Measurements from ENCODE around the gene ANO2. TPM values are rescaled to one million over a fixed set of nuclear protein-coding genes. Genes with fewer than 3 reads are reported as not detected.

ANO2 gene
- total RNA-seq, 1 experiment from 2014 or later, result not detected

DNA sequence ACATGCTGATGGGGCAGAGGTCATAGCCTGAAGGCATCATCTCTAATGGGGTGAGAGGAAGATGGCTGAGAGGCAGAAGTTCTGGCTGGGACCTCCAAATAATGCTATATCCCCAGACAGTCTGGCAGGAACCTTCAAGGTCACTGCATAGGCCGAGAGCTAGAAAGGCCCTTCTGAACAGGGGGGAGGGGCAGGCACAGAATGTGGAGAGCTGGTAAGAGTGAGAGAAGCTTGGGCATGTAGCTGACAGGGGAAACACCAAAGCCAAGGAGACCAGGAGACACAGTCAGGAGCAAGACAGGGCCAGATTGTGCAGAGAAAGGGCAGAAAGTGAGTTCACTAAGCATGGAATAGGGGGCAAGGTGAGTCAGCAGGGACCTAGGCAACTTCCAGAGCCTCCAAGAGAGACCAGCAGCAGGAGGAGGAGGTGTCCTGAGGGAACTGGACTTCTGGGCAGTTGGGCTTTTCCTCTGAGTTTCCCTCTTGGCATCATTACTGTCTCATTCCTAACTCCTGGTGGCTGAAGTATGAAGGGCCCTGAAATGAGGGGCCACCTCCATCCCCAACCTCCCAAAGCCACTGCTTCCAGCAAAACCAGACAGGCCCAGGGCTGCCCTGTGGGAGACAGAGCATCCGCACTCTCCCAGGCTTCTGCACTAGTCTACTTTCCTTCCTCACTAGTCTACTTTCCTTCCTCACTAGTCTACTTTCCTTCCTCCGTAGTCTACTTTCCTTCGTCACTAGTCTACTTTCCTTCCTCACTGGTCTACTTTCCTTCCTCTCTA lies 17.1 kb downstream of the ANO2 start:
- no peaks in the 10 kb centered on the region for H3K9me3 ChIP-seq
- H3K4me3 ChIP-seq, result no peak overlapping the region
- DNase-seq, result no peak
- H3K36me3 ChIP-seq, result no peaks in the 10 kb centered on the region
- peaks cover 2% of the 10 kb centered on the region; the same call in 1 of the 2 replicates for H3K27me3 ChIP-seq

DNA sequence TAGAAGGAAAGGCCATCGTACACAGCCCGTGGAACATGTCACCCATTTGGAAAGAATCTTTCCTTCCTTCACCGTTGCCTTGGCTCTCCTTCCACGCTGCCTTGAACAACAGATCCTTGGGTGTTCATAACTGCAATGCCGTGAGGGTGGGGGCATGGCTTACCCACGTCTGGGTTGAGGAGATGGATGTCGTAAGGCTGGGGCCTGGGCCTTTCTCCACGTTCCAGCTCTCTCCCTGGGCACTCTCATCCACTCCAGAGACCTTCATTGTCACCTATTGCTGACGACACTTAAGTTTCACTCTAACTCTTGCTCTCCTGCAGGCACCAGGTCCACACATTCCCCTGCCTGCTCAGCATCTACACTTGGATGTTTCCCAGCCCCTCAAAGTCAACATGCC lies 19.4 kb downstream of the ANO2 start:
- Histone ChIP-seq H3K36me3 (no peaks in the 10 kb centered on the region), H3K27me3 (peaks cover 2% of the 10 kb centered on the region; the same call in 1 of the 2 replicates), H3K9me3 (no peaks in the 10 kb centered on the region), H3K4me3 (no peak overlapping the region)
- no peak for DNase-seq

DNA sequence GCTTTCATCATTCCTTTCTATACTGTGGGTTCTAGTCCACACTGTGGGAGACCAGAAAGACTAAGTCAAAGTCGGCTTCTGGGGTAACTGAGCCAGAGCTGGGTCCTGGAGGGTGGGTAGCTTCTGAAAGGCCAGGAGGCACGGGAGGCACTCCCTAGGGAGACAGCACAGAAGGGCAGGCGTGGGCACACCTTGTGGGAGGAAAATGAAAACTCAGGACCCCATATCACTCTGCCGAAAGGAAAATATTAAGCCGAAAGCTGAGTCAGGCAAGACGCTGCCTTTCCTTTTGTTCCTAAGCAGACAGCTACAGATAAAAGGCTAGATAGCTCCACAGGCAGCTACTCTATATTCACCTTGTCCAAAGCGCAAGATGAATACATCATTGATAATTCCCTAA lies 20.7 kb downstream of the ANO2 start:
- Histone ChIP-seq H3K9me3 (no peaks in the 10 kb centered on the region), H3K27me3 (peaks cover 2% of the 10 kb centered on the region; the same call in 1 of the 2 replicates), H3K36me3 (no peaks in the 10 kb centered on the region), H3K4me3 (no peak overlapping the region)
- DNase-seq, result no peak

DNA sequence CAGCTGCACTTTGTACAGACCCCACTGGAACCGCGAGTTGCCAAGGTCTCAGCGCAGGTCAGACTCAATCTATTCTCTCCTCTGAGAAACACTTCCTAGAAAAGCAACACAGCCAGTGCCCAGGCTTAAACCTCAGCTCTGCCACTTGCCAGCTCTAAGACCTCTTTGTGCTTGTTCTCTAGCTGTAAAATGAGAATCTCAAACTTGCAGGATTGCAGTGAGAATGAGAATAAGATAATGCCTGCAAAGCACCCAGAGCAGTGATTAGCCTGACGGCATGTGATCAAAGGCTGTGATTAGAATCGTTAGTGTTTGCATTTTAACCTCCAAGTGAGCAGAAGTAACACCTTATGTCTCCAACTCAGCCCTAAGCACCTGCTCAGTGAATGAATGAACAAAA lies 21.3 kb downstream of the ANO2 start:
- no peak overlapping the region for H3K4me3 ChIP-seq
- peaks cover 2% of the 10 kb centered on the region; the same call in 1 of the 2 replicates for H3K27me3 ChIP-seq
- DNase-seq, result no peak
- H3K36me3 ChIP-seq, result no peaks in the 10 kb centered on the region
- H3K9me3 ChIP-seq, result no peaks in the 10 kb centered on the region

DNA sequence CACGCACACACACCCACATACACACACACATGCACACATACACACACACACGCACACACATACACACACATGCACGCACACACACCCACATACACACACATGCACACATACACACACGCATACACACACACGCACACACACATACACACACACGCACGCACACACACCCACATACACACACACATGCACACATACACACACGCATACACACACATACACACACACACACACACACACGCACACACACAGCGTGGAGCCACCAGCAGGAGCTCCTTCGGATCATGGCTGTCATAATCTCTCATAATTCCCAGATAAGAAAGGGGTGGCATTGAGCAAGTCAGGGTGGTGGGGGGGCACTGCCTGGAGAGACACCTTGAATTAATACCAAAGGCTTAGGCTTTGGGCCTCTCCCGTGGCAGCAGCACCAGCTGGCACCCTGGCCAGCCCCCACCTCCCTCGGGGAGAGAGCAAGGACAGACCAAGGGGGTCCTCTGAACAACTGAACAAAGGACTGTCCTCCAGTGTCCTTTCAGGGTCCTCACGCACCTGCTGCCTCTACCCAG lies 21.9 kb downstream of the ANO2 start:
- peaks cover 2% of the 10 kb centered on the region; the same call in 1 of the 2 replicates for H3K27me3 ChIP-seq
- DNase-seq, result no peak
- H3K9me3 ChIP-seq, result no peaks in the 10 kb centered on the region
- H3K36me3 ChIP-seq, result no peaks in the 10 kb centered on the region
- H3K4me3 ChIP-seq, result no peak overlapping the region

DNA sequence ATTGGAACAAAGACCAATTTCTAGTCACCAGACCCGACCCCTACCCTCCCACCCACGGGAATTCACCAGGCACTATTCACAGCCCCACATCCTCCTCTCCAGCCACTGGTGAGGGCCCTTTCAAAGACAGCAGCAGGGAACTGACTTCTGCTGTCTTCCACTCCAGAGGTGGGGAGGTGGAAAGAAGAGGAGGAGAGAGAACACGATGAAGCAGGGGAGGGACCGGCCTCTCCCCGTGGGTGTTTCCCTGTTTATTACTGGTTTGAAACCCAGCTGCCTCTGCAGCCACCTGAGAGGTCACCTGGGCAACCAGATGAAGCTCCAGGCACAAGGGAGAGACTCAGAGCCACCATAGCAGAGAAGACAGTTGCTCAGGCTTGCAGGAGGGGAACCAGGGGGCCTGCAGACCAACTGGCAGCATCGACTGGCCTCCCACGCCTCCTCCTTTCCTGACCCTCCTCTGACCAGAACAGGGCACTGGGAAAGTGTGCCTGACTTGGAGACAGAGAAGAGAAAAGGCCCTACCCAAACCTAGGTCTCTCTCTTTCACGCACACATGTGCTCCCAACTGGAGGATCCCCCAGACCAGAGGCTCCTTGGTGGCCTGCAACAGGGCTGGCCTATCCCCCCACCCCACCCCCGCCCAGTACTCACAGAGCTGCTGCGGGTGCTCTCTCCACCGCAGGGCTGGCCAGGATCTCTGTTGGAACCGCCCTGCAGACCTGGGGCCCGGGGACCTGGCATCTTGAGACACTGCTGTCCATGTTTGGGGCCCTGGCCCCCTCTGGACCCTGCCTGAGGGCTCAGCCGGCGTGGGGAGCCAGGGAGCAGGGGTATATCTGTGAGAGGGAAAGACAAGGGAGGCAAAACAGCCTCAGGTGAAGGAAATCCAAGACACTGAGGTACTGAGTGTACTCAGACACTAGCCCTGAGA lies 22.8 kb downstream of the ANO2 start:
- no peaks in the 10 kb centered on the region for H3K9me3 ChIP-seq
- no peaks in the 10 kb centered on the region for H3K36me3 ChIP-seq
- no peak for DNase-seq
- H3K4me3 ChIP-seq, result no peak overlapping the region
- H3K27me3 ChIP-seq, result peaks cover 2% of the 10 kb centered on the region; the same call in 1 of the 2 replicates

DNA sequence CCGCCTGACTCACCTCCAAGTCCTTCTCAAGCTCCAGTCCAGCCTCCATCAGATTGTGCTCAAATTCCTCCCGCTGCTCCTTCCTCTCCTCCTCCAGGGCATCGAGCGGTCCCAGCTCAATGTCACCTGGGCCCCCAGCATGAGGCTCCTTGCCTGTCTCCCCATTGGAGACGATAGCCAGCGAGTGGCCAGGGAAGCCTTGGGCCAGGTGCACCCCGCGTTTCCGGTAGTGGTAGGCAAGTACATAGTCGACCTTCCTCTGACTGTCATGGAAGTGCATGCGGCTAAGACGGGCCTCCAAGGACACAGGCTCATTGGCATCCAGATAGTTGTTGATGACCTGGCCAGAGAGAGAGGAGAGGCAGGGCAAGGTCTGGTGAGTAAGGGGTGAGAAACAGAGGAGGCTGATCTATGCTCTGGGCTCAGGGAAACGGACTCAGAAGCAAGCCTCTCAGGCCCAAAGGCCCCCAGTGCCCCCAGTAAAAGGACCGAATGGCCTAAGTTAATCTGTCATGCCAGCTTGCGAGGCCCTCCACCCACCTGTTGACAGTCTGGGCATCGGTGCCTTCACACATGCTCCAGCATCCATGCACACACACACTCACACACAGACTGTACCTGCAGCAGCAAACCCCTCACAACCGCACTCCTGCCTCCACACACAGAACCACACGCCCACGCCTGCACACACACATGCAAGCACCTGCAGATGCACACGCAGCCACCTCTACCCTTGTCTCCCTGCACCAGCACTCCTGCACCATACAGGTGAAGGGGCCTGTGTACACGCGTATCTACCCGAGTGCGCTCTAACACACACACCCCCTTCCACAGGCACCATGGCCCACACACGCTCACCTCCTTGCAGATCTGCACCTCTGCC lies 23.8 kb downstream of the ANO2 start:
- Histone ChIP-seq H3K36me3 (no peaks in the 10 kb centered on the region), H3K4me3 (no peak overlapping the region), H3K27me3 (peaks cover 2% of the 10 kb centered on the region; the same call in 1 of the 2 replicates), H3K9me3 (no peaks in the 10 kb centered on the region)
- no peak for DNase-seq

DNA sequence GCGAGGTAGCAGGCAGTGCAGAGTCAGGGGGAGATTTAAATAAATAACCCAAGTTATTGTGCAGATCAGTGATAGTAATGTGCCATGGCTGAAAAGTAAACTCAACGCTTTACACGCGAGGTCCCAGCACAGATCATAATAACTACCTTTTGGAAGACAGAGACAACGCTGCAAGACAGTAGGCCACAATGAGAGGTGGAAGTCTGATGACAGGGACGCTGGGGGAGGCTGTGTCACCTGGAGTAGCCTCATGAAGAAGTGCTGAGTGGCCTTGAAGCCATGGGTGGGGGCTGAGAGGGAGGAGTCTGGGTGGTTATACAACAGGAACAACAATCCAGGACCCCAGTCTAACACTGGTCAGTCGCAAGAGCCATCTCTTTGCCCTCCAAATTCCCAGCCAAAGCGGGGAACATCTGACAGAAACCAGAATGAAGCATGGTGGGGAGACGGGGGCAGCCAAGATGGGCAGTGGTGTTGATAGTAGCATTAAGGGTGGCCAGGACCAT lies 28.2 kb downstream of the ANO2 start:
- Histone ChIP-seq H3K9me3 (no peaks in the 10 kb centered on the region), H3K4me3 (no peak overlapping the region), H3K27me3 (no peaks in the 10 kb centered on the region; the same call in 1 of the 2 replicates), H3K36me3 (no peaks in the 10 kb centered on the region)
- no peak for DNase-seq

DNA sequence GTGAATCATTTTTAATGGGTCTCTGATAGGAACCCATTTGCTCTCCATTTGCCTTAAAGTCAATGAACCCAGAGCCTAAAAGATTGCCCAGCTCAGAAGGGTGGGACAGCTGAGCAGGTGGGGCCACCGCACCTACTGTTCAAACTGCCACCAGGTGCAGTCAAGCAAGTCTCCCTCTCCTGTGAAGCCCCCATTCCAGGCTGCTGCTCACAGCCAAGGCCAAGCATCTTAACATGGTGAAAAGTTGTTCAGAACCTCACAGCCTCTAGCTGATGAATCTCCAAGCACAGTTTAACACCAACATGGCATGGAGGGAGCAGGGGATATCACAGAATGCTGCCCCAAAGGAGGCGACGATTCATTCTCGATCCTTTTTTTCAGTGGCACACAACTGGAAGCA lies 29.5 kb downstream of the ANO2 start:
- Histone ChIP-seq H3K9me3 (no peaks in the 10 kb centered on the region), H3K27me3 (no peaks in the 10 kb centered on the region; the same call in none of the 2 replicates), H3K4me3 (no peak overlapping the region), H3K36me3 (no peaks in the 10 kb centered on the region)
- DNase-seq, result no peak

DNA sequence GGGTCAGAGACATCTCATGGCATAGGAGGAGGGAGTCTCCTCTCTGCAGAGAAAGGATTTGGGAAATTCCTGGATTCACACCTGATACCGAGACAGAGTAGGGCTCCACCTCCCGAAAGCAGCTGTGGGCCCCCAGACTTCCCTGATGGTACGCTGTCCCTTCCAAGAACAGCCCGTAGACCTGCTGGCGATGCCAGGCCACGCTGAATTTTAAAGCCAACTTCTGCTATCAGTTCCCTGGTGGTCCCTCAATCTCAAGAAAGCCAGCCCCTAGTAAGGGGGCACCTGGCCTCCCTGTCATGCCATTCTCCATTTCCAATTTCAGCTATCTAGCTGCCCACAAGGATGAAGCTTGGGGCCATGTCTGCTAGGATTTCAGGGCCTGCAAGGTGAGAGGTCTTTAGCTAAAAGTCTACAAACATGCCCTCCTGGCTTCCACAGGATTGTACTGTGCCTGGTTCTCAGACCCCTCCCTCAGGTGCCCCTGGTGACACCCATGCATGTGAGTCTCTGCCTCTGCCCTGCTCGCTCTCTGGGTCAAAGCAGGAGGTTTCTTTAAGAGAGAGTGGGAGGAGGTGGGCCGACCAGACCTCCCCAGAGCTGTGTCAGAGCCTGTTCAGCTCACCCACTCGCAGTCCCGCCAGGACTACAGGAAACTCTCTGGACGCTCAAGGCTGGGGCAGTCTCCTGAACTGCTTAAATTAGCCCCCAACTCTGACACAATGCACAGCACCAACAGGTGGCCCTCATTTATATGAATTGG lies 30.5 kb downstream of the ANO2 start:
- H3K36me3 ChIP-seq, result no peaks in the 10 kb centered on the region
- no peaks in the 10 kb centered on the region; the same call in none of the 2 replicates for H3K27me3 ChIP-seq
- H3K4me3 ChIP-seq, result no peak overlapping the region
- no peaks in the 10 kb centered on the region for H3K9me3 ChIP-seq
- no peak for DNase-seq

DNA sequence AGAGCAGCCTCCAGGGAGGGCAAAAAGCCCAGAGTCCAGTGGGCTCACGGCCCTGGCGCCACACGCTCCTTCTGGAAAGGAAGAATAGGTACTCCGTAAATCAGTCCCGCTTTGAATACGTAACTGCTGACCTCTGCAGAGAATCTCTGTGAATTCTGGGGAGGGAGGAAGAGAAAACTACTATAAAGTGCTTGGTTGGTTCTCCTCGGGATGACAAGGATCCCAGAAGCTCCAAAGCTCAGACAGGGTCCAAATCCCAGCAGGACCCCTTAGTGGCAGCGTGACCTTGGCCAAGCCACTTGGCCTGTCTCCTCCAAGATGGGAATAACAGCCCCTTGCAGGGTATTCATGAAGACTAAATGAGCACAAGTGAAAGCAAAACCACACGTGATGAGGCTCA lies 31.7 kb downstream of the ANO2 start:
- Histone ChIP-seq H3K9me3 (no peaks in the 10 kb centered on the region), H3K36me3 (no peaks in the 10 kb centered on the region), H3K27me3 (no peaks in the 10 kb centered on the region; the same call in none of the 2 replicates), H3K4me3 (no peak overlapping the region)
- DNase-seq, result no peak

DNA sequence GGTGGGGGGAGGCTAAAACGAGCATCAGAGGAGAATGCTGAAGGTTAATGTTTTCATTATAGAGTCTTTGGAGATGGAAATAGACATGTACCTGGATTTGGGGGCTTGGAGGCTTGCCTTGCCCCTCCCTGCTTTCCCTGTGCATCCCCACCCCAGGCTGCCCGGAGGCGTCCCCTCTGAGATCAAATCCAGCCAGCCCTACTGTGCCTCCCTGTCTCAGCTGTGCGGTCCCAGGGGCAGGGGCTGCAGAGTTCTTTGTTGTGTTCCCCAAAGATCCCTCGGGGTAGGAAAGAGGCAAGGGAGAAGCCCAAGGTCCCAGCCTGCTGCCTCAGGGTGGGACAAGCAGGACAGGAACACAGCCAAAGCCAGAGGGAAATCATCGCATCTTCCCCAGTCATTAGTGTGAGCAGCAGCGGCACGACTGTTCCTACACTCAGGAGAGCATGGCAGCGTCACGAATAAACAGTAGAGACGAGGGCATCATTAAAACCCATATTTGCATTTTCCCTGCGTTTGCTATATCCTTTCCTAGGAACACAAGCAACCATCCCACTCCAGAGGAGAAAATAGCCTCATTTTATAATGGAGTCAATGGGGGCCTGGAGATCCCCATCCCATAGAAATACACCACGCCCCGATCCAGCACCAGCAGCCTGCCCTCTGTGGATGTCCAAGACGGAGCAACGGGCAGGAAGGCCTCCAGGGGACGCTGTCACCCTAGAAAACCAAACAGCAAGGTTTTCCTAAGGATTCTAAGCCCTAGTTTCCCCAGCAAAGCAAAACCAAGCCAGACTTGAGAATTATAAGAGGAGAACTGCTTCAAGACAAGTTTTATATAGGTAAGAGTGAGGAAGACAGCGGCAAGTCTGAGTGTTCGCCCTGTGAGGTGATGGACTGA lies 32.4 kb downstream of the ANO2 start:
- no peaks in the 10 kb centered on the region for H3K36me3 ChIP-seq
- no peaks in the 10 kb centered on the region for H3K9me3 ChIP-seq
- DNase-seq, result no peak
- no peak overlapping the region for H3K4me3 ChIP-seq
- no peaks in the 10 kb centered on the region; the same call in none of the 2 replicates for H3K27me3 ChIP-seq

DNA sequence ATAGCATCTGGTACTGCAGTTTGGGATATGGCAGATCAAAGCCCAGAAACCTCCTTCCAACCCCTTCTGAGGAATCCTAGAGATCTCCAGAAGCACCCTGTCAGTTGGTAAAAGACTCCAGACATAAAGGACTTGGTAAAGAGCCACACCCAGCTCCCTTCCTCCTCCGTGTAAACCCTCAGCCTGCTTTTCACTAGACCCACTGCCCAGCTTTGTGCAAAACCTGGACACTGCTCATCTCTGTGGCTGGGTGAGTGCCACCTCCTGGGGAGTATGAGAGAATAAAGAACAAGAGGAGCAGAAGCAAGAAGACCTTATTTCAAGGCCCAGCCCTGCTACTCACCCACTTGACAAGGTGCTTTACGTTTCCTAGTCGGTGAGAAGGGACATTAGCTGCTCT lies 33.0 kb downstream of the ANO2 start:
- no peaks in the 10 kb centered on the region; the same call in none of the 2 replicates for H3K27me3 ChIP-seq
- no peaks in the 10 kb centered on the region for H3K9me3 ChIP-seq
- no peak for DNase-seq
- no peak overlapping the region for H3K4me3 ChIP-seq
- no peaks in the 10 kb centered on the region for H3K36me3 ChIP-seq

DNA sequence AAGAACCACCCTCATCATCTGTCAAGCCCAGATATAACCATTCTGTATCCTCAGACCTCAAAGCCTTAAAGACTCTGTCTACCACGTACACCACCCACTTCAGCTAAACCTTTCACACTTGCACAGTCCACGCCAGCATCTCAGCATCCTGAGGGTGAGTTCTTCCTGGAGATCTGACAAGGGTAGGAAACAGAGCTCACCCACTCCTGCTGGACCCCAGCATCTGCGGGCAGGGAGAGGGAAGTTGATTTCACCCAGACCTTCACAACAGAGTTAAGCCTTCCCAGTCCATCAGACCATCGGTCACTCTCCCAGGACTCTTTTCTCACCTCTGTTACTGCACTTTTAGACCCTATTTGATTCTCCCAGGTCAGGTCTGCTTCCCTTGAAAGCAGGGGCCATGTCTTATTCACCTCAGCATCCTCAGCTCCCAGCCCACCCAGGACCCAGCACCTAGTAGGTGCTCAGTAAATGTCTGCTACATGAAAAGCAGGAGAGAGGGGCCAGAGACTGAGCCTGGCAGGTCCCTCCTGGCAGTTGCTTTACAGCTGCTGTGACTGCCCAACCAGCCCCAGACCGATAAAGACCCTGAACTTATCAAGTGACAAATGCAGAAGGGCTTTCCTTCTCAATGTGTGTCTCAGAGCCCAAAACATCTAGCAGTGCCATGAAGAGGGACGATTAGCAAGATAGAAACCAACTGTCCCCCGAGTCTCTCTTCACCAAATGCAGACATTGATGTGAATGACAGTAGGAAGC lies 34.1 kb downstream of the ANO2 start:
- no peak for DNase-seq
- Histone ChIP-seq H3K27me3 (no peaks in the 10 kb centered on the region; the same call in none of the 2 replicates), H3K36me3 (no peaks in the 10 kb centered on the region), H3K4me3 (no peak overlapping the region), H3K9me3 (no peaks in the 10 kb centered on the region)
